HepG2 (cell line): ENCODE data around the gene CTCF. TPM values are rescaled to one million over a fixed set of nuclear protein-coding genes. Genes with fewer than 3 reads are reported as not detected.

Experiments used
- EEA1 ChIP-seq: sonication (generic); formaldehyde crosslinking; IDR thresholded peaks from 2 replicates; pipeline ENCODE4 v1.5.1; 2020; ENCODE audit warnings: mild to moderate bottlenecking, missing genetic modification reagents, borderline replicate concordance
- GLI4 ChIP-seq: sonication (generic); formaldehyde crosslinking; IDR thresholded peaks from 2 replicates; pipeline ENCODE4 v1.5.1; 2020; ENCODE audit warnings: missing genetic modification reagents, mild to moderate bottlenecking, moderate library complexity, borderline replicate concordance
- KAT7 ChIP-seq: IDR thresholded peaks from 2 replicates; pipeline ENCODE4 v1.6.1; 2018; ENCODE audit warnings: borderline replicate concordance, missing compliant biosample characterization
- NFYB ChIP-seq: sonication (generic); formaldehyde crosslinking; IDR thresholded peaks from 2 replicates; pipeline ENCODE4 v1.4.0; 2020; ENCODE audit warnings: missing genetic modification reagents
- SIX4 ChIP-seq: sonication (generic); formaldehyde crosslinking; IDR thresholded peaks from 2 replicates; pipeline ENCODE4 v1.4.0; 2020; ENCODE audit warnings: missing genetic modification reagents
- ZNF205 ChIP-seq: IDR thresholded peaks from 2 replicates; pipeline ENCODE4 v1.6.1; 2018; ENCODE audit warnings: missing biosample characterization, missing genetic modification reagents
- ZNF776 ChIP-seq: sonication (generic); formaldehyde crosslinking; IDR thresholded peaks from 2 replicates; pipeline ENCODE4 v1.4.0; 2020; ENCODE audit warnings: mild to moderate bottlenecking, missing genetic modification reagents
- polyA plus RNA-seq, 8 experiments: library from polyadenylated mRNA; depleted of rRNA in 3 of 8; stranded (reverse) in 7 of 8; unstranded in 1 of 8; fragments of >200 nt; fragmentation: Illumina TruSeq in 4 of 8; extraction: Trizol in 4 of 8; gene quantifications; 2 replicates each; pipeline versions ENCODE4 v1.2.1 to v1.2.3, GENCODE V29; 2011 to 2016; ENCODE audit warnings: low read depth in 4 of 8, missing spikeins in 1 of 8, mixed read lengths in 1 of 8; ENCODE audit not compliant: insufficient read depth in 1 of 8
- total RNA-seq, 5 experiments: library from RNA; depleted of rRNA; stranded (reverse); fragments of >200 nt; fragmentation: Illumina TruSeq; extraction: Trizol; gene quantifications; 2 replicates each; pipeline ENCODE4 v1.2.3, GENCODE V29; 2016; ENCODE audit warnings: low read depth in 1 of 5
- TF ChIP-seq, protein P1 (sequence below): sonication (generic); formaldehyde crosslinking; IDR thresholded peaks from 2 replicates; pipeline ENCODE4 v1.5.0; 2020; ENCODE audit warnings: mild to moderate bottlenecking, missing genetic modification reagents, borderline replicate concordance
- TF ChIP-seq, protein P2 (sequence below): sonication (generic); formaldehyde crosslinking; IDR thresholded peaks from 2 replicates; pipeline ENCODE4 v1.4.0; 2020; ENCODE audit warnings: mild to moderate bottlenecking, low read depth, missing genetic modification reagents
- TF ChIP-seq, protein P3 (sequence below): sonication (generic); formaldehyde crosslinking; IDR thresholded peaks from 2 replicates; pipeline ENCODE4 v1.4.0; 2020; ENCODE audit warnings: mild to moderate bottlenecking, missing genetic modification reagents
- TF ChIP-seq, protein P4 (sequence below): sonication (generic); formaldehyde crosslinking; IDR thresholded peaks from 2 replicates; pipeline ENCODE4 v1.5.0; 2020; ENCODE audit warnings: missing genetic modification reagents
- TF ChIP-seq, protein P5 (sequence below): sonication (generic); formaldehyde crosslinking; IDR thresholded peaks from 2 replicates; pipeline ENCODE4 v1.5.0; 2020; ENCODE audit warnings: missing genetic modification reagents

CTCF gene
- total and polyA plus RNA-seq, 2 of the 13 experiments (the other 11 are each of a cell fraction or from before 2014, with no cell fraction given), result 19.5 to 37.5 TPM

DNA sequence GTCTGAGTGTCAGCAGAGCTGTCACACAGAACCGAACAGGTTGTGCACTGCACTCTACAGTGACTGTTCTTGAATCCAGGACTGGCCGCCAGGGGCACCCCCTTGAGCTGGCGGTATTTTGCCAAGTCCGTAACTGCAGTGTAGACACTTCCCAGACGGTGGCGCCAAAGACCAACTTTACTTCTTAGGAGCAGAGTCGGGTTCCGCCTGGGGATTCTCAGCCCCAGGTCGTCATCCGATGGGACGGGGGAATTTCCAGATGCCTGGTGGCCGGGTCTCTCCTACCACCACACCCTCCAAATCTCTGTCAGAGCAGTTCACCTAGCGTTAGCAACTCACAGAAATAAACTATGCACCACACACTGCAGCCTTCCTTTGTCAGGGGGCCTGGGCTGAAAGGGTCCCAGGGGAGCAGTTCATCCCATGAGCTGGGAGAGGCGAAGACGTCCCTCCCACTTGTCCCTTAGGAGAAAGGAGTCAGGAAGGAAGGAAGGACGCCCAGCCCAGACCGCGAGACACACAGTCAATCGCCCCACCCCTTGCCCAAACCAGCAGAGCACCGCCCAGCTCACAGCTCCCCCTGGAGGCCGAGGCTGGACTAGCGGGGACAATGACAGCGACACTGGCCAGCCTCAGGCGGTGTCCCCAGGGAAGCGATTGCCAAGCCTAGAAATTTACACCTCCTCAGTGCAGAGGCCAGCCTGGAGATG is 41.1 kb upstream of the CTCF start (continued):
- TF ChIP-seq, protein P1, sequence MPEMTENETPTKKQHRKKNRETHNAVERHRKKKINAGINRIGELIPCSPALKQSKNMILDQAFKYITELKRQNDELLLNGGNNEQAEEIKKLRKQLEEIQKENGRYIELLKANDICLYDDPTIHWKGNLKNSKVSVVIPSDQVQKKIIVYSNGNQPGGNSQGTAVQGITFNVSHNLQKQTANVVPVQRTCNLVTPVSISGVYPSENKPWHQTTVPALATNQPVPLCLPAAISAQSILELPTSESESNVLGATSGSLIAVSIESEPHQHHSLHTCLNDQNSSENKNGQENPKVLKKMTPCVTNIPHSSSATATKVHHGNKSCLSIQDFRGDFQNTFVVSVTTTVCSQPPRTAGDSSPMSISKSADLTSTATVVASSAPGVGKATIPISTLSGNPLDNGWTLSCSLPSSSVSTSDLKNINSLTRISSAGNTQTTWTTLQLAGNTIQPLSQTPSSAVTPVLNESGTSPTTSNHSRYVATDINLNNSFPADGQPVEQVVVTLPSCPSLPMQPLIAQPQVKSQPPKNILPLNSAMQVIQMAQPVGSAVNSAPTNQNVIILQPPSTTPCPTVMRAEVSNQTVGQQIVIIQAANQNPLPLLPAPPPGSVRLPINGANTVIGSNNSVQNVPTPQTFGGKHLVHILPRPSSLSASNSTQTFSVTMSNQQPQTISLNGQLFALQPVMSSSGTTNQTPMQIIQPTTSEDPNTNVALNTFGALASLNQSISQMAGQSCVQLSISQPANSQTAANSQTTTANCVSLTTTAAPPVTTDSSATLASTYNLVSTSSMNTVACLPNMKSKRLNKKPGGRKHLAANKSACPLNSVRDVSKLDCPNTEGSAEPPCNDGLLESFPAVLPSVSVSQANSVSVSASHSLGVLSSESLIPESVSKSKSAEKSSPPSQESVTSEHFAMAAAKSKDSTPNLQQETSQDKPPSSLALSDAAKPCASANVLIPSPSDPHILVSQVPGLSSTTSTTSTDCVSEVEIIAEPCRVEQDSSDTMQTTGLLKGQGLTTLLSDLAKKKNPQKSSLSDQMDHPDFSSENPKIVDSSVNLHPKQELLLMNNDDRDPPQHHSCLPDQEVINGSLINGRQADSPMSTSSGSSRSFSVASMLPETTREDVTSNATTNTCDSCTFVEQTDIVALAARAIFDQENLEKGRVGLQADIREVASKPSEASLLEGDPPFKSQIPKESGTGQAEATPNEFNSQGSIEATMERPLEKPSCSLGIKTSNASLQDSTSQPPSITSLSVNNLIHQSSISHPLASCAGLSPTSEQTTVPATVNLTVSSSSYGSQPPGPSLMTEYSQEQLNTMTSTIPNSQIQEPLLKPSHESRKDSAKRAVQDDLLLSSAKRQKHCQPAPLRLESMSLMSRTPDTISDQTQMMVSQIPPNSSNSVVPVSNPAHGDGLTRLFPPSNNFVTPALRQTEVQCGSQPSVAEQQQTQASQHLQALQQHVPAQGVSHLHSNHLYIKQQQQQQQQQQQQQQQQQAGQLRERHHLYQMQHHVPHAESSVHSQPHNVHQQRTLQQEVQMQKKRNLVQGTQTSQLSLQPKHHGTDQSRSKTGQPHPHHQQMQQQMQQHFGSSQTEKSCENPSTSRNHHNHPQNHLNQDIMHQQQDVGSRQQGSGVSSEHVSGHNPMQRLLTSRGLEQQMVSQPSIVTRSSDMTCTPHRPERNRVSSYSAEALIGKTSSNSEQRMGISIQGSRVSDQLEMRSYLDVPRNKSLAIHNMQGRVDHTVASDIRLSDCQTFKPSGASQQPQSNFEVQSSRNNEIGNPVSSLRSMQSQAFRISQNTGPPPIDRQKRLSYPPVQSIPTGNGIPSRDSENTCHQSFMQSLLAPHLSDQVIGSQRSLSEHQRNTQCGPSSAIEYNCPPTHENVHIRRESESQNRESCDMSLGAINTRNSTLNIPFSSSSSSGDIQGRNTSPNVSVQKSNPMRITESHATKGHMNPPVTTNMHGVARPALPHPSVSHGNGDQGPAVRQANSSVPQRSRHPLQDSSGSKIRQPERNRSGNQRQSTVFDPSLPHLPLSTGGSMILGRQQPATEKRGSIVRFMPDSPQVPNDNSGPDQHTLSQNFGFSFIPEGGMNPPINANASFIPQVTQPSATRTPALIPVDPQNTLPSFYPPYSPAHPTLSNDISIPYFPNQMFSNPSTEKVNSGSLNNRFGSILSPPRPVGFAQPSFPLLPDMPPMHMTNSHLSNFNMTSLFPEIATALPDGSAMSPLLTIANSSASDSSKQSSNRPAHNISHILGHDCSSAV (CRISPR knock-in tag), result no peak
- TF ChIP-seq, protein P2, sequence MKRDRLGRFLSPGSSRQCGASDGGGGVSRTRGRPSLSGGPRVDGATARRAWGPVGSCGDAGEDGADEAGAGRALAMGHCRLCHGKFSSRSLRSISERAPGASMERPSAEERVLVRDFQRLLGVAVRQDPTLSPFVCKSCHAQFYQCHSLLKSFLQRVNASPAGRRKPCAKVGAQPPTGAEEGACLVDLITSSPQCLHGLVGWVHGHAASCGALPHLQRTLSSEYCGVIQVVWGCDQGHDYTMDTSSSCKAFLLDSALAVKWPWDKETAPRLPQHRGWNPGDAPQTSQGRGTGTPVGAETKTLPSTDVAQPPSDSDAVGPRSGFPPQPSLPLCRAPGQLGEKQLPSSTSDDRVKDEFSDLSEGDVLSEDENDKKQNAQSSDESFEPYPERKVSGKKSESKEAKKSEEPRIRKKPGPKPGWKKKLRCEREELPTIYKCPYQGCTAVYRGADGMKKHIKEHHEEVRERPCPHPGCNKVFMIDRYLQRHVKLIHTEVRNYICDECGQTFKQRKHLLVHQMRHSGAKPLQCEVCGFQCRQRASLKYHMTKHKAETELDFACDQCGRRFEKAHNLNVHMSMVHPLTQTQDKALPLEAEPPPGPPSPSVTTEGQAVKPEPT (CRISPR knock-in tag), result peak; percentile 65; the same call in 1 of the 2 replicates
- TF ChIP-seq SIX4 (no peak), ZNF205 (peak; percentile 46; the same call in 1 of the 2 replicates), NFYB (no peak), ZNF776 (CRISPR knock-in tag) (no peak), EEA1 (CRISPR knock-in tag) (peak; percentile 61; the same call in 1 of the 2 replicates), KAT7 (CRISPR knock-in tag) (peak; percentile 55; the same call in 1 of the 2 replicates), GLI4 (CRISPR knock-in tag) (no peak)
- TF ChIP-seq, protein P3, sequence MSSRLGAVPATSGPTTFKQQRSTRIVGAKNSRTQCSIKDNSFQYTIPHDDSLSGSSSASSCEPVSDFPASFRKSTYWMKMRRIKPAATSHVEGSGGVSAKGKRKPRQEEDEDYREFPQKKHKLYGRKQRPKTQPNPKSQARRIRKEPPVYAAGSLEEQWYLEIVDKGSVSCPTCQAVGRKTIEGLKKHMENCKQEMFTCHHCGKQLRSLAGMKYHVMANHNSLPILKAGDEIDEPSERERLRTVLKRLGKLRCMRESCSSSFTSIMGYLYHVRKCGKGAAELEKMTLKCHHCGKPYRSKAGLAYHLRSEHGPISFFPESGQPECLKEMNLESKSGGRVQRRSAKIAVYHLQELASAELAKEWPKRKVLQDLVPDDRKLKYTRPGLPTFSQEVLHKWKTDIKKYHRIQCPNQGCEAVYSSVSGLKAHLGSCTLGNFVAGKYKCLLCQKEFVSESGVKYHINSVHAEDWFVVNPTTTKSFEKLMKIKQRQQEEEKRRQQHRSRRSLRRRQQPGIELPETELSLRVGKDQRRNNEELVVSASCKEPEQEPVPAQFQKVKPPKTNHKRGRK, result no peak
- TF ChIP-seq, protein P4, sequence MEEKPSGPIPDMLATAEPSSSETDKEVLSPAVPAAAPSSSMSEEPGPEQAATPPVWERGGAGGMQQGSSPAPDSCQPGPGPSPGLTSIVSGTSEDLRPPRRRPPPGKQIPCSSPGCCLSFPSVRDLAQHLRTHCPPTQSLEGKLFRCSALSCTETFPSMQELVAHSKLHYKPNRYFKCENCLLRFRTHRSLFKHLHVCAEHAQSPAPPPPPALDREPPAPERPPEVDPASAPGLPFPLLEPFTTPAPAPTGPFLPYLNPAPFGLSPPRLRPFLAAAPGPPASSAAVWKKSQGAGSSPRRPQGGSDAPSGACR, result peak; percentile 81; the same call in 1 of the 2 replicates
- TF ChIP-seq, protein P5, sequence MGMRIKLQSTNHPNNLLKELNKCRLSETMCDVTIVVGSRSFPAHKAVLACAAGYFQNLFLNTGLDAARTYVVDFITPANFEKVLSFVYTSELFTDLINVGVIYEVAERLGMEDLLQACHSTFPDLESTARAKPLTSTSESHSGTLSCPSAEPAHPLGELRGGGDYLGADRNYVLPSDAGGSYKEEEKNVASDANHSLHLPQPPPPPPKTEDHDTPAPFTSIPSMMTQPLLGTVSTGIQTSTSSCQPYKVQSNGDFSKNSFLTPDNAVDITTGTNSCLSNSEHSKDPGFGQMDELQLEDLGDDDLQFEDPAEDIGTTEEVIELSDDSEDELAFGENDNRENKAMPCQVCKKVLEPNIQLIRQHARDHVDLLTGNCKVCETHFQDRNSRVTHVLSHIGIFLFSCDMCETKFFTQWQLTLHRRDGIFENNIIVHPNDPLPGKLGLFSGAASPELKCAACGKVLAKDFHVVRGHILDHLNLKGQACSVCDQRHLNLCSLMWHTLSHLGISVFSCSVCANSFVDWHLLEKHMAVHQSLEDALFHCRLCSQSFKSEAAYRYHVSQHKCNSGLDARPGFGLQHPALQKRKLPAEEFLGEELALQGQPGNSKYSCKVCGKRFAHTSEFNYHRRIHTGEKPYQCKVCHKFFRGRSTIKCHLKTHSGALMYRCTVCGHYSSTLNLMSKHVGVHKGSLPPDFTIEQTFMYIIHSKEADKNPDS, result no peak; the same call in 1 of the 2 replicates
